ENCODE data around the gene KCTD13. TPM values are rescaled to one million over a fixed set of nuclear protein-coding genes. Genes with fewer than 3 reads are reported as not detected.

The KCTD13 gene
- total RNA-seq, 1 experiment from 2014 or later = 18.3 TPM

GRCh38 chr16:29858149-29858849, 67.7 kb downstream of the KCTD13 start:
- TF ChIP-seq, protein P1, sequence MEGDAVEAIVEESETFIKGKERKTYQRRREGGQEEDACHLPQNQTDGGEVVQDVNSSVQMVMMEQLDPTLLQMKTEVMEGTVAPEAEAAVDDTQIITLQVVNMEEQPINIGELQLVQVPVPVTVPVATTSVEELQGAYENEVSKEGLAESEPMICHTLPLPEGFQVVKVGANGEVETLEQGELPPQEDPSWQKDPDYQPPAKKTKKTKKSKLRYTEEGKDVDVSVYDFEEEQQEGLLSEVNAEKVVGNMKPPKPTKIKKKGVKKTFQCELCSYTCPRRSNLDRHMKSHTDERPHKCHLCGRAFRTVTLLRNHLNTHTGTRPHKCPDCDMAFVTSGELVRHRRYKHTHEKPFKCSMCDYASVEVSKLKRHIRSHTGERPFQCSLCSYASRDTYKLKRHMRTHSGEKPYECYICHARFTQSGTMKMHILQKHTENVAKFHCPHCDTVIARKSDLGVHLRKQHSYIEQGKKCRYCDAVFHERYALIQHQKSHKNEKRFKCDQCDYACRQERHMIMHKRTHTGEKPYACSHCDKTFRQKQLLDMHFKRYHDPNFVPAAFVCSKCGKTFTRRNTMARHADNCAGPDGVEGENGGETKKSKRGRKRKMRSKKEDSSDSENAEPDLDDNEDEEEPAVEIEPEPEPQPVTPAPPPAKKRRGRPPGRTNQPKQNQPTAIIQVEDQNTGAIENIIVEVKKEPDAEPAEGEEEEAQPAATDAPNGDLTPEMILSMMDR (conservative IDR thresholded peaks at IDR 0.05) = no peak
- Histone ChIP-seq H2BK120ac (ENCODE audit: low read depth, low read length, poor library complexity, severe bottlenecking) (no peak overlapping the region), H4K8ac (replicated peaks; ENCODE audit: insufficient read length, low read depth, low read length) (no peak overlapping the region), H3K9me3 (ENCODE audit: control insufficient read depth, low read depth, low read length) (no peaks in the 10 kb centered on the region), H3K27ac (ENCODE audit: insufficient read length, low read depth, low read length) (no peak overlapping the region), H3K23me2 (ENCODE audit: insufficient read length, low read depth, low read length, poor library complexity, severe bottlenecking) (peaks cover 7% of the 10 kb centered on the region), H4K91ac (ENCODE audit: insufficient read length, low read depth, low read length) (no peak overlapping the region), H2BK15ac (ENCODE audit: low read depth, low read length) (no peak overlapping the region), H2BK12ac (ENCODE audit: insufficient read length, low read depth, low read length) (no peak overlapping the region), H3K9ac (ENCODE audit: extremely low read depth, insufficient read length, low read length) (no peak overlapping the region), H3K4me1 (ENCODE audit: insufficient read depth, low read length) (no peaks in the 10 kb centered on the region; the same call in 1 of the 2 replicates), H3K4ac (ENCODE audit: low read depth, low read length) (no peak overlapping the region), H2BK5ac (ENCODE audit: insufficient read length, low read length) (no peak overlapping the region), H3K23ac (ENCODE audit: insufficient read length, low read depth, low read length) (no peak overlapping the region), H3K79me1 (ENCODE audit: insufficient read depth, low read depth, low read length, poor library complexity, severe bottlenecking) (peaks cover 8% of the 10 kb centered on the region), H4K5ac (ENCODE audit: insufficient read length, low read depth, low read length) (no peak overlapping the region), H3K14ac (ENCODE audit: insufficient read depth, low read length) (no peak overlapping the region), H3T11ph (ENCODE audit: low read length) (no peak overlapping the region), H3K79me2 (ENCODE audit: insufficient read depth, low read length) (no peaks in the 10 kb centered on the region), H2BK20ac (ENCODE audit: low read depth, low read length, poor library complexity, severe bottlenecking) (no peak overlapping the region), H3K18ac (ENCODE audit: insufficient read length, low read depth, low read length) (no peak overlapping the region), H3K27me3 (ENCODE audit: insufficient read depth, low read length) (no peaks in the 10 kb centered on the region), H2AK5ac (ENCODE audit: insufficient read length, low read length) (no peak overlapping the region), H4K20me1 (ENCODE audit: control insufficient read depth, insufficient read depth, insufficient read length) (no peaks in the 10 kb centered on the region), H3K56ac (ENCODE audit: insufficient read length, low read depth, low read length) (no peak overlapping the region), H3K4me2 (ENCODE audit: insufficient read depth, insufficient read length, low read length) (no peak overlapping the region), H2AFZ (ENCODE audit: low read length) (no peak overlapping the region)
- no peak for DNase-seq
- H3K27me3 Mint-ChIP-seq (ENCODE audit: low read depth) = no peaks in the 10 kb centered on the region
- peaks cover 17 to 33% (median 31%) of the 10 kb centered on the region in 3 experiments; a peak in 6 of 7 replicates for H3K36me3 Mint-ChIP-seq (ENCODE audit: insufficient read depth in 1 of 3, low read depth in 3 of 3)
- H3K9me3 Mint-ChIP-seq = no peaks in the 10 kb centered on the region
- WGBS (ENCODE audit: extremely low coverage, insufficient read length, low lambda C conversion rate) = no CpG with 5 or more reads among the region's 10 CpGs
- H3K4me3 Mint-ChIP-seq = no peak overlapping the region
- H3K4me1 Mint-ChIP-seq = peaks cover 5 to 9% of the 10 kb centered on the region in 2 experiments
- no peak overlapping the region for H3K27ac Mint-ChIP-seq

All from H9 (cell line).